Stimulated activated CD4-positive, alpha-beta T cell treated with anti-CD3 and anti-CD28 coated beads, TNF-alpha, amount 100 ng/mL, for 4 hours (primary cell): Measurements from ENCODE around the gene RRP15.

Experiments
- DNase-seq, 3 experiments: peaks; one replicate each; pipeline ENCODE4 v3.0.0-alpha.2; 2020; ENCODE audit warnings: low read depth in 3 of 3

RRP15 gene

DNA sequence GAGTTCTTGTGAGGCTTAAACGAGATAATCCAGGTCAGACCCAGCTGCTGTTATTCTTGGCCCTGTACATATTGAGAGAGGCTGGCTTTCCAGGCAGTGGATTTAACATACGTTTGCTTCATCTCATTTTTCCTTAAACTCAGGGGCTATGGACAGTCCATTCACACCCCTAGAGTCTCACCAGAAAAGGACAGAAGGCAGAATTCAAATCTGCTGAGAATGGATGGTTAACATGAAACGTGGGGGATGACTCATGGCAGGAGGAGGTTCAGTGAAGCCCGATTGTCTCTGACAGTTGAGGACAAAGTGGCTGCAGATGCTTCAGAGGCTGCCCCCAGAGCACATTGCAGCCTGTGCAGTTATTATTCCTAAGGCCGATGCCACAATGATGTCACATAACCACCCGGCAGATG is 99.5 kb downstream of the RRP15 start:
- no peak for DNase-seq
